Muscle layer of colon (tissue), 2 donors: ENCODE measurements around the gene SLAIN2.

ENCODE experiments used
- H3K27ac ChIP-seq: one replicate; pipeline ENCODE4 v1.7.0; 2013; ENCODE audit warnings: low read depth, mild to moderate bottlenecking, low read length, moderate library complexity
- H3K27me3 ChIP-seq, 2 donors: one replicate each; pipeline ENCODE4 v1.7.0; 2013; ENCODE audit warnings: low read length in 2 of 2, mild to moderate bottlenecking in 2 of 2; ENCODE audit not compliant: insufficient read depth in 2 of 2, control insufficient read depth in 1 of 2
- H3K36me3 ChIP-seq: one replicate; pipeline ENCODE4 v1.7.0; 2013; ENCODE audit warnings: mild to moderate bottlenecking, low read length; ENCODE audit not compliant: insufficient read depth
- H3K4me1 ChIP-seq: one replicate; pipeline ENCODE4 v1.7.0; 2013; ENCODE audit warnings: mild to moderate bottlenecking, low read length; ENCODE audit not compliant: insufficient read depth
- H3K4me3 ChIP-seq, 2 donors: one replicate each; pipeline ENCODE4 v1.7.0; 2013; ENCODE audit warnings: low read length in 2 of 2, low read depth in 1 of 2, mild to moderate bottlenecking in 1 of 2, moderate library complexity in 1 of 2
- H3K9ac ChIP-seq: one replicate; pipeline ENCODE4 v1.7.0; 2013; ENCODE audit warnings: low read length
- H3K9me3 ChIP-seq: one replicate; pipeline ENCODE4 v1.7.0; 2013; ENCODE audit warnings: mild to moderate bottlenecking, low read length
- donor health status: abdominal sarcoma.
- donor health status: Adenocarcinoma of cecum.

The SLAIN2 gene

GRCh38 chr4:48347282-48347921, 6.1 kb downstream of the SLAIN2 start:
- Histone ChIP-seq H3K9ac (no peak overlapping the region), H3K36me3 (no peaks in the 10 kb centered on the region), H3K4me3 (no peak overlapping the region), H3K27ac (no peak overlapping the region), H3K4me1 (peaks cover 57% of the 10 kb centered on the region), H3K9me3 (no peaks in the 10 kb centered on the region), H3K27me3 (no peaks in the 10 kb centered on the region)

GRCh38 chr4:48350871-48351270, 9.5 kb downstream of the SLAIN2 start:
- Histone ChIP-seq H3K36me3 (no peaks in the 10 kb centered on the region), H3K4me1 (peaks cover 29% of the 10 kb centered on the region), H3K27ac (no peak overlapping the region), H3K9ac (no peak overlapping the region), H3K27me3 (no peaks in the 10 kb centered on the region), H3K4me3 (no peak overlapping the region), H3K9me3 (no peaks in the 10 kb centered on the region)

DNA sequence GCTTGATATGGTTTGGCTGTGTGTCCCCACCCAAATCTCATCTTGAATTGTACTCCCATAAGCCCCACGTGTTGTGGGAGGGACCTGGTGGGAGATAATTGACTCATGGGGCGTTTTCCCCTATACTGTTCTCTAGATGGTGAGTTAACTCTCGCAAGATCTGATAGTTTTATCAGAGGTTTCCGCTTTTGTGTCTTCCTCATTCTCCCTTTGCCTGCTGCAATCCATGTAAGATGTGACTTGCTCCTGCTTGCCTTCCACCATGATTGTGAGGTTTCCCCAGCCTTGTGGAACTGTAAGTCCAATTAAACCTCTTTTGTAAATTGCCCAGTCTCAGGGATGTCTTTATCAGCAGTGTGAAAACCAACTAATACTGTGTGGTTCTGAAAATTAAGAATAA, 11.5 kb downstream of the SLAIN2 start:
- no peak overlapping the region for H3K9ac ChIP-seq
- H3K27me3 ChIP-seq: no peaks in the 10 kb centered on the region
- no peak overlapping the region for H3K27ac ChIP-seq
- peaks cover 24% of the 10 kb centered on the region for H3K4me1 ChIP-seq
- H3K36me3 ChIP-seq: no peaks in the 10 kb centered on the region
- H3K9me3 ChIP-seq: no peaks in the 10 kb centered on the region
- H3K4me3 ChIP-seq: no peak overlapping the region

- H3K4me1 ChIP-seq: peaks cover 17% of the 10 kb centered on the region
- no peak overlapping the region for H3K27ac ChIP-seq
- H3K36me3 ChIP-seq: no peaks in the 10 kb centered on the region
- H3K4me3 ChIP-seq: no peak overlapping the region
- H3K9ac ChIP-seq: no peak overlapping the region
- no peaks in the 10 kb centered on the region for H3K27me3 ChIP-seq
- H3K9me3 ChIP-seq: no peaks in the 10 kb centered on the region
These were observed 15.0 kb downstream of the SLAIN2 start for GRCh38 chr4:48356355-48356754.

GRCh38 chr4:48360285-48361011, 19.1 kb downstream of the SLAIN2 start:
- no peaks in the 10 kb centered on the region for H3K36me3 ChIP-seq
- H3K9me3 ChIP-seq: no peaks in the 10 kb centered on the region
- no peak overlapping the region for H3K9ac ChIP-seq
- H3K4me1 ChIP-seq: peaks cover 12% of the 10 kb centered on the region
- no peak overlapping the region for H3K4me3 ChIP-seq
- no peak overlapping the region for H3K27ac ChIP-seq
- H3K27me3 ChIP-seq: no peaks in the 10 kb centered on the region

- Histone ChIP-seq H3K36me3 (no peaks in the 10 kb centered on the region), H3K4me3 (no peak overlapping the region), H3K27me3 (no peaks in the 10 kb centered on the region), H3K9me3 (no peaks in the 10 kb centered on the region), H3K9ac (no peak overlapping the region), H3K27ac (no peak overlapping the region), H3K4me1 (peaks cover 12% of the 10 kb centered on the region)
These were observed 19.7 kb downstream of the SLAIN2 start for GRCh38 chr4:48361012-48361400.

DNA sequence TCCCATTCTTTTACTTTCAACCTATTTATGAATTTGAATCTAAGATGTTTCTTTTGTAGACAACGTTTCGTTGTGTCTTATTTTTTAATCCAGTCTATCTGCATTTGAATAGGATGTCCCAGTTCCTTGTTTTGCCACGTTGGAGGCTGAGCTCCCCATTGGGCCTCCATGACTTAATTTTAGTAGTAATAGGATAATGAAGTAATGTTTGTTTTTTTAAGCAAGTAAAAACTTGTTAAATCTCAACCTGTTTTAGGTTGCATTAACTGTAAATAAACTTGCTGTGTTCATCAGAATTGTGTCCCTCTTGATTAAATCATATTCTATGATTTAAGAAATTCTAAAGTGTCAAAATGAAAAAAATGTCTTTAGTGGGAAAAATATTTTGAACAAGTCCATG, 25.3 kb downstream of the SLAIN2 start:
- no peak overlapping the region for H3K9ac ChIP-seq

DNA sequence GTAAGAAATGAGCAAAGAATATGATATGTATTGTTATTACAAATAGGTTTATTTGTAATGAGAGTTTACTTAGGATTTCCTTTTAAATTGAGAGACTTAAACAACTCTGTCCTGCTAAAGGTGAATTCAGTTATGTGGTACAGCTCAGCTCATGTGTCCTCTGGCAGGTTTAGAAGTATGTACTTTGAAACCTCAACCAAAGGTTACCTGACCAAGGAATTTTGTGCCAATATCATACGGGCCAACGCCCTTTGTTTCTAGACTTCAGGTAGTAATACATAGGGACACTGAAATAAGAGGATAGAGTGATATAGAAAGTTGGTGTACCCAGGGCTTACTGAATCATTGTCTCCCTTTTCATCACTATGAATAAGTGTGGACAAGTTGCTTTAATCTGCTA, 25.7 kb downstream of the SLAIN2 start:
- no peaks in the 10 kb centered on the region for H3K27me3 ChIP-seq
- H3K4me3 ChIP-seq: no peak overlapping the region
- H3K36me3 ChIP-seq: no peaks in the 10 kb centered on the region
- H3K9me3 ChIP-seq: no peaks in the 10 kb centered on the region
- no peak overlapping the region for H3K9ac ChIP-seq
- H3K4me1 ChIP-seq: peaks cover 6% of the 10 kb centered on the region
- H3K27ac ChIP-seq: no peak overlapping the region

More for the DNA sequence above, 25.3 kb downstream of the SLAIN2 start:
- no peaks in the 10 kb centered on the region for H3K9me3 ChIP-seq
- H3K27me3 ChIP-seq: no peaks in the 10 kb centered on the region
- no peaks in the 10 kb centered on the region for H3K36me3 ChIP-seq
- peaks cover 6% of the 10 kb centered on the region for H3K4me1 ChIP-seq
- H3K27ac ChIP-seq: no peak overlapping the region
- H3K4me3 ChIP-seq: no peak overlapping the region

DNA sequence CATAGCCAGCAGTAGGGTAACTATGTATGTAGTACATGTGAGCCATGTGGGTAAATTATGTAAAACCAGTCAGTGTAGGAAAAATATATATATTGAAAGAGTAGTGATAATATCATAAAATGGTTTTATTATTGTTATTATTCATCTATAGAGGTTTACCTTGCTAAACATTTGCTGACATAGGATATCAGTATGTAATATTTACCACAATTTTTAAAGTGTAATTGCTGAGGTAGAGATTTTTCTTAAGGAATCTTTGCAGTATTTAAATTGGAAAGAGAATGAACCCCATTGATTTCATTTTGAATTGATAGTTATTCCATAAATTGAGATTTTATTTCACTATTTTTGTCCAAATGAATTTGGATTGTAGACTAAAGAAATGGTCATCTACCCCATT, 27.1 kb downstream of the SLAIN2 start:
- Histone ChIP-seq H3K4me1 (peaks cover 6% of the 10 kb centered on the region), H3K4me3 (no peak overlapping the region), H3K27me3 (no peaks in the 10 kb centered on the region), H3K36me3 (no peaks in the 10 kb centered on the region), H3K27ac (no peak overlapping the region), H3K9me3 (no peaks in the 10 kb centered on the region), H3K9ac (no peak overlapping the region)

GRCh38 chr4:48369248-48369647, 27.9 kb downstream of the SLAIN2 start:
- Histone ChIP-seq H3K36me3 (no peaks in the 10 kb centered on the region), H3K9me3 (no peaks in the 10 kb centered on the region), H3K27ac (no peak overlapping the region), H3K27me3 (no peaks in the 10 kb centered on the region), H3K9ac (no peak overlapping the region), H3K4me3 (no peak overlapping the region), H3K4me1 (peaks cover 6% of the 10 kb centered on the region)

GRCh38 chr4:48369771-48370170, 28.4 kb downstream of the SLAIN2 start:
- H3K9ac ChIP-seq: no peak overlapping the region
- H3K36me3 ChIP-seq: no peaks in the 10 kb centered on the region
- H3K27me3 ChIP-seq: no peaks in the 10 kb centered on the region
- H3K27ac ChIP-seq: no peak overlapping the region
- peaks cover 6% of the 10 kb centered on the region for H3K4me1 ChIP-seq
- no peaks in the 10 kb centered on the region for H3K9me3 ChIP-seq
- H3K4me3 ChIP-seq: no peak overlapping the region
